Breast epithelium (tissue), 3 donors: ENCODE data around the gene TSPAN17.

Source experiments
- CTCF ChIP-seq, 3 donors: fragments of 450-650 bp; IDR thresholded peaks; one replicate each; pipeline ENCODE4 v1.5.1; 2016 to 2017; ENCODE audit warnings: antibody characterized with exemption in 3 of 3, mild to moderate bottlenecking in 3 of 3, moderate library complexity in 3 of 3
- POLR2A ChIP-seq: fragments of 450-650 bp; IDR thresholded peaks from one replicate; pipeline ENCODE4 v1.6.1; 2016; ENCODE audit warnings: antibody characterized with exemption, mild to moderate bottlenecking, moderate library complexity

- no peak for TF ChIP-seq CTCF (IDR thresholded peaks at IDR 0.05)
- no peak for TF ChIP-seq POLR2A
Measured at GRCh38 chr5:176633598-176633997, 13.7 kb upstream of the TSPAN17 start.
